ENCODE measurements around the gene ZFP64.
A peak's percentile ranks its signal among the peaks of the same experiment; 100 is the strongest.

GRCh38 chr20:52191916-52192718, 538 bp upstream of the ZFP64 start:
- TF ChIP-seq CTCF (IDR thresholded peaks at IDR 0.05; ENCODE audit: low read depth, low read length) (peak; percentile 38), POLR2A (IDR thresholded peaks at IDR 0.05; ENCODE audit: extremely low read depth, insufficient read length) (no peak)
